DND-41 (cell line): Measurements from ENCODE around the gene GPR37L1.

ENCODE experiments used
- ATAC-seq: fragments of 200-7000 bp; cut with Tn5 transposase; 3 replicates; pipeline ENCODE4 v1.9.1; 2021; ENCODE audit warnings: low read depth; ENCODE audit not compliant: insufficient read depth
- DNase-seq: peaks from one replicate; pipeline ENCODE4 v3.0.0-alpha.2; 2020
- H2AFZ ChIP-seq: 2 replicates; pipeline ENCODE4 v1.6.0; 2012; ENCODE audit warnings: low read depth, low read length
- H3K27ac ChIP-seq: 2 replicates; pipeline ENCODE4 v1.5.1; 2012; ENCODE audit warnings: low read length, inconsistent platforms
- H3K27me3 ChIP-seq: fragments of 200-600 bp; sonication (generic); 2 replicates; pipeline ENCODE4 v1.6.0; 2012; ENCODE audit warnings: low read length, mild to moderate bottlenecking, inconsistent platforms; ENCODE audit not compliant: insufficient read depth, poor library complexity
- H3K36me3 ChIP-seq: 2 replicates; pipeline ENCODE4 v1.5.1; 2012; ENCODE audit warnings: low read length, inconsistent platforms; ENCODE audit not compliant: insufficient read depth
- H3K4me1 ChIP-seq: 2 replicates; pipeline ENCODE4 v1.5.1; 2012; ENCODE audit warnings: mild to moderate bottlenecking, low read length; ENCODE audit not compliant: insufficient read depth
- H3K4me2 ChIP-seq: 2 replicates; pipeline ENCODE4 v1.6.0; 2012; ENCODE audit warnings: mild to moderate bottlenecking, moderate library complexity, low read length, inconsistent platforms; ENCODE audit not compliant: insufficient read depth
- H3K4me3 ChIP-seq, 2 experiments: fragments of 200-600 bp in 1 of 2; shearing (Covaris generic) in 1 of 2; 2 replicates each; pipeline ENCODE4 v1.5.1; 2012 to 2016; ENCODE audit warnings: inconsistent platforms in 2 of 2, low read length in 2 of 2, mild to moderate bottlenecking in 2 of 2, low read depth in 1 of 2, moderate library complexity in 1 of 2
- H3K79me2 ChIP-seq: 2 replicates; pipeline ENCODE4 v1.6.0; 2012; ENCODE audit warnings: low read length, inconsistent platforms; ENCODE audit not compliant: insufficient read depth
- H3K9ac ChIP-seq: 2 replicates; pipeline ENCODE4 v1.6.0; 2012; ENCODE audit warnings: low read depth, mild to moderate bottlenecking, inconsistent platforms, low read length, moderate library complexity
- H3K9me3 ChIP-seq: 2 replicates; pipeline ENCODE4 v1.5.1; 2012; ENCODE audit warnings: low read length, moderate library complexity, mild to moderate bottlenecking, inconsistent platforms; ENCODE audit not compliant: insufficient read depth, severe bottlenecking
- H4K20me1 ChIP-seq: 2 replicates; pipeline ENCODE4 v1.6.0; 2012; ENCODE audit warnings: low read length; ENCODE audit not compliant: insufficient read depth
- EZH2 ChIP-seq: IDR thresholded peaks from 3 replicates; pipeline ENCODE4 v1.6.1; 2012; ENCODE audit warnings: borderline replicate concordance, low read depth, mild to moderate bottlenecking, moderate library complexity, low read length, inconsistent platforms; ENCODE audit not compliant: severe bottlenecking
- TF ChIP-seq, protein P1 (sequence below): IDR thresholded peaks from 2 replicates; pipeline ENCODE4 v1.5.1; 2012; ENCODE audit warnings: borderline replicate concordance, low read length, moderate library complexity, mild to moderate bottlenecking; ENCODE audit not compliant: poor library complexity, severe bottlenecking; ENCODE audit errors: extremely low read depth

GPR37L1 gene

DNA sequence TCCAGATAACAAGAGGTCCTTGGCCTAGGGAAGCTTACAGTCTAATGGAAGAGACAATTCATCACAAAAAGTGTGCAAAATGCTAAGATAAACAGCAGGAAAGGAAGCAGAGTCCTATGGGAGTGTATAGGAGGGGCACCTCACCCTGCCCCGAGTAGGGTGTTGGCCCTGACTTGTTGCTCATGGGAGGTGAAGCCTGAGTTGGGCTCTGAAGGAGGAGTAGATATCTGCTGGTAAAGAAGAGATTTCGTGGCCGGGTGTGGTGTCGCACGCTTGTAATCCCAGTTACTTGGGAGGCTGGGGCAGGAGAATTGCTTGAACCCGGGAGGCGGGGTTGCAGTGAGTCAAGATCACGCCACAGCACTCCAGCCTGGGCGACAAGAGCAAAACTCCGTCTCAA lies 18.6 kb upstream of the GPR37L1 start:
- H3K79me2 ChIP-seq, result no peaks in the 10 kb centered on the region
- no peaks in the 10 kb centered on the region for H3K36me3 ChIP-seq
- H4K20me1 ChIP-seq, result no peaks in the 10 kb centered on the region
- DNase-seq (no peak), ATAC-seq (no peak)
- no peak overlapping the region for H2AFZ ChIP-seq
- no peak overlapping the region for H3K9ac ChIP-seq
- H3K4me2 ChIP-seq, result no peak overlapping the region
- TF ChIP-seq, protein P1, sequence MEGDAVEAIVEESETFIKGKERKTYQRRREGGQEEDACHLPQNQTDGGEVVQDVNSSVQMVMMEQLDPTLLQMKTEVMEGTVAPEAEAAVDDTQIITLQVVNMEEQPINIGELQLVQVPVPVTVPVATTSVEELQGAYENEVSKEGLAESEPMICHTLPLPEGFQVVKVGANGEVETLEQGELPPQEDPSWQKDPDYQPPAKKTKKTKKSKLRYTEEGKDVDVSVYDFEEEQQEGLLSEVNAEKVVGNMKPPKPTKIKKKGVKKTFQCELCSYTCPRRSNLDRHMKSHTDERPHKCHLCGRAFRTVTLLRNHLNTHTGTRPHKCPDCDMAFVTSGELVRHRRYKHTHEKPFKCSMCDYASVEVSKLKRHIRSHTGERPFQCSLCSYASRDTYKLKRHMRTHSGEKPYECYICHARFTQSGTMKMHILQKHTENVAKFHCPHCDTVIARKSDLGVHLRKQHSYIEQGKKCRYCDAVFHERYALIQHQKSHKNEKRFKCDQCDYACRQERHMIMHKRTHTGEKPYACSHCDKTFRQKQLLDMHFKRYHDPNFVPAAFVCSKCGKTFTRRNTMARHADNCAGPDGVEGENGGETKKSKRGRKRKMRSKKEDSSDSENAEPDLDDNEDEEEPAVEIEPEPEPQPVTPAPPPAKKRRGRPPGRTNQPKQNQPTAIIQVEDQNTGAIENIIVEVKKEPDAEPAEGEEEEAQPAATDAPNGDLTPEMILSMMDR, result no peak
- TF ChIP-seq EZH2, result no peak
- H3K27me3 ChIP-seq, result peaks cover 6% of the 10 kb centered on the region
- no peak overlapping the region for H3K27ac ChIP-seq
- H3K4me1 ChIP-seq, result no peaks in the 10 kb centered on the region
- no peaks in the 10 kb centered on the region for H3K9me3 ChIP-seq
- H3K4me3 ChIP-seq, result no peak overlapping the region

DNA sequence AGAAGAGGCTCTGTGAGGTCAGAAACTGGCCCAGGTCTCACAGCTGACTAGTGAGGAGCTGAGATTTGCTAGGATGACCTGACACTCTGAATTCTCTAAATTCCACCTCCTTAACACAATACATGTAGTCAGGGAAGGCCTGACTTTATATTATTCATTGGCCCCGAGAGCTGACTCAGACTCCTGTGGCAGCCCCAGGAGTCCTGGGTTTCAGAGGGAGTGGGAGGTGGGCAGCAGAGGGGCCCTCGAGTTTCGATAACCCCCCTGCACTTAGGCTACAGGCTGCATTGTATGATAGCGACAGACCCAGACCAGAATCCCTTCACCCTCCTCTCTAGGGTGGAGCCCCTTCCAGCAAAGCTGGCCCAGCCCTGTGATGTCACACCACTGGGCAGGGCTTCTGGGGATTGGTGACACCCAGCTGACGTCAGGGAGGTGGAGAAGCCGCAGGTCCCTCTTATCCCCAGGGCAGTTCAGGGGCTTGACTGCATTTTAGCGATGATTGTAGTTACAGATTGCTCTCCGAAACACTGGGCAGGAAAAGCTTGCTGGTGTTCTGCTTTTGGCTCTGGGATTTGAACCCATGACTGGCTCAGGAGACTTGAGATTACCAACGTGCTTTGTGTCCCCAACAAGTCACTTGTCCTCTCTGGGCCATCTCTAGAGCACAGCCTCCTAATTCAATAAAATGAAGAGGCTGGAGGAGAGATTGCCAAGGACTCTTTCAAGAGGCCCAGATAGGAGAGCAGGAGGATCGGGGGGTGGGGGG lies 17.0 kb upstream of the GPR37L1 start:
- no peaks in the 10 kb centered on the region for H3K79me2 ChIP-seq
- no peak overlapping the region for H2AFZ ChIP-seq
- DNase-seq (no peak), ATAC-seq (no peak)
- no peak overlapping the region for H3K27ac ChIP-seq
- peaks cover 6% of the 10 kb centered on the region for H3K27me3 ChIP-seq
- no peaks in the 10 kb centered on the region for H3K4me1 ChIP-seq
- no peak for TF ChIP-seq EZH2
- TF ChIP-seq, protein P1, result no peak
- H3K9me3 ChIP-seq, result no peaks in the 10 kb centered on the region
- H3K9ac ChIP-seq, result no peak overlapping the region
- H4K20me1 ChIP-seq, result no peaks in the 10 kb centered on the region
- no peaks in the 10 kb centered on the region for H3K36me3 ChIP-seq
- no peak overlapping the region for H3K4me2 ChIP-seq
- H3K4me3 ChIP-seq, result no peak overlapping the region

DNA sequence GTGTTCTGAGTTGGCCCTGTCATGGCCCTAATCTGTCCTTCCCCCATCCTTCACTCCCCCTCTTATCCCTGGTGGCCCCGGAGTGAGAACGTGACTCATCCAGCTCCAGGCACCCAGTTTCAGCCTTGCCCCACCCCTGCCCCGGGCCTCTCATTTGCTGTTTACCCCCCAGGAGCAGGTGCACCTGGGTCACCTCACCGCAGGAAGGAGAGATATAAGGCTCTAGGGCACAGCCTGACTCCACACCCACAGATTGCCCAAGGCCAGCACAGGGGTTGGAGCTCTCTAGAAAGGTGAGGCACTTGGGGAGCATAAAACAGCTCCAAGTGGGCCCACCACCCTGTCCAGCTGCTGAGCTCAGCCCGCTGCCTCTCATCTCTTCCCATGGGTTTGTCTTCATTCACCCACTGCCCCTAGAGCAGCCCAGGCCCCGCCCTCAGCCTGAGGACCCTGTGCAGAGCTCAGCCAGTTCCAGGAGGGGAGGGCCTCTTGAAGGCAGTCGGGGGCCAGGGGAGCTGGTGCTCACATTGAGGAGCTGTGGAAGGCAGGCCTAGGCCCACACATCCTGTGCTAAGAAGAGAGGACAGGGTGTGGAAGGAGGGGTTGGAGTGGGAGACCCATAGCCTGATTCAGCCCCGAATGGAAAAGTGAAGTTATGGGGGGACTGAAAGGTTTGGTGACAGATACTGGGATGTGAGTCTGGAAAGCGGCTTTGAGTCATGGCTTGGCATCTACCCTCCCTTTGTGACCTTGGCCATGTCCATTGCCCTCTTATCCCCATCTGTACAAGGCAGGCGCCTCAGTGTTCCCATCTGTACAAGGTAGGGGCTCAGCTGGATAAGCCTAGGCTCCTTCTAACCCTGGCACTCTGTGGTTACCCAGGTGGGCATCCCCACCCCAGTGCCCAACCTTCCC lies 16.1 kb upstream of the GPR37L1 start:
- Histone ChIP-seq H3K9me3 (no peaks in the 10 kb centered on the region), H2AFZ (no peak overlapping the region), H3K9ac (no peak overlapping the region), H3K4me3 (no peak overlapping the region), H3K27me3 (peaks cover 6% of the 10 kb centered on the region), H3K36me3 (no peaks in the 10 kb centered on the region), H4K20me1 (no peaks in the 10 kb centered on the region), H3K4me1 (no peaks in the 10 kb centered on the region), H3K79me2 (no peaks in the 10 kb centered on the region), H3K4me2 (no peak overlapping the region), H3K27ac (no peak overlapping the region)
- TF ChIP-seq EZH2, result no peak
- TF ChIP-seq, protein P1, result no peak
- ATAC-seq (no peak), DNase-seq (no peak)
